Colonic mucosa (tissue), 4 donors: Measurements from ENCODE around the gene HCFC1R1. TPM values are rescaled to one million over a fixed set of nuclear protein-coding genes. Genes with fewer than 3 reads are reported as not detected.

Experiments
- DNase-seq: peaks from one replicate; pipeline ENCODE4 v3.0.0-alpha.2; 2020
- H3K27ac ChIP-seq: fragments of 200-600 bp; one replicate; pipeline ENCODE4 v1.8.0; 2021
- H3K27me3 ChIP-seq: fragments of 200-600 bp; one replicate; pipeline ENCODE4 v1.8.0; 2021
- H3K36me3 ChIP-seq: fragments of 200-600 bp; one replicate; pipeline ENCODE4 v1.8.0; 2021
- H3K4me1 ChIP-seq: fragments of 200-600 bp; one replicate; pipeline ENCODE4 v1.8.0; 2021; ENCODE audit warnings: mild to moderate bottlenecking
- H3K4me3 ChIP-seq: fragments of 200-600 bp; one replicate; pipeline ENCODE4 v1.8.0; 2021
- H3K9ac ChIP-seq, 2 donors: one replicate each; pipeline ENCODE4 v1.7.0; 2013; ENCODE audit warnings: control low read depth in 2 of 2, low read depth in 2 of 2, low read length in 2 of 2
- H3K9me3 ChIP-seq: fragments of 200-600 bp; one replicate; pipeline ENCODE4 v1.8.0; 2021
- CTCF ChIP-seq: fragments of 200-600 bp; IDR thresholded peaks from one replicate; pipeline ENCODE4 v1.8.0; 2022; ENCODE audit warnings: antibody characterized with exemption, mild to moderate bottlenecking
- intact Hi-C: fragments of 100-400 bp; cut with DNase I; formaldehyde crosslinking; loops from one replicate; pipeline ENCODE4 v1.14.1; 2022
- total RNA-seq, 2 donors: library from RNA; stranded (reverse); fragmentation: NEBNext Ultra II Directional in 1 of 2; extraction: Animal tissue kit (Norgen Biotek cat#: 25700) in 1 of 2; gene quantifications; one replicate each; pipeline ENCODE4 v1.2.1, GENCODE V29; 2021
- donor health status: healthy.
- donor health status: DM: no; HTN: no; CAD: no.
- donor health status: DM: no; HTN: no; CAD: no.

HCFC1R1 gene
- total RNA-seq, 2 donors from 2014 or later, result 28.7 to 30.0 TPM

GRCh38 chr16:3026609-3027488, 3.1 kb upstream of the HCFC1R1 start:
- Histone ChIP-seq H3K27me3 (peaks cover 4% of the 10 kb centered on the region), H3K9me3 (no peaks in the 10 kb centered on the region), H3K4me3 (no peak overlapping the region), H3K4me1 (peaks cover 21% of the 10 kb centered on the region), H3K9ac (no peak overlapping the region), H3K36me3 (no peaks in the 10 kb centered on the region), H3K27ac (no peak overlapping the region)
- no peak for TF ChIP-seq CTCF
- intact Hi-C loops, result no loop called here
- no peak for DNase-seq

DNA sequence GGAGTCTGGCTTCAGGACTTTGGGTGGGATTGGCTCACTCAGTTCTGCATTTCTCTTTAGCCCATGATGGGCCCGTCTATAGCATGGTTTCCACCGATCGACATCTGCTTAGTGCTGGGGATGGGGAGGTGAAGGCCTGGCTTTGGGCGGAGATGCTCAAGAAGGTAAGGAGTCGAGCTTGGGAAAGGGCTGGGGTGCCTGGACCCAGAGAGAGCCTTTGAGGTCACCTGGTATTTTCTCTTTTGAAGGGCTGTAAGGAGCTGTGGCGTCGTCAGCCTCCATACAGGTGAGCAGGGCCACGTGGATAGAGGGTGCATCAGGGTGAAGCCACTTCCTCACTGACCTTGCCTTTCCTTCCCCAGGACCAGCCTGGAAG, 2.2 kb upstream of the HCFC1R1 start:
- H3K9ac ChIP-seq, result no peak overlapping the region
- no peak for DNase-seq

GRCh38 chr16:3025032-3026002, 1.6 kb upstream of the HCFC1R1 start:
- TF ChIP-seq CTCF, result no peak
- Histone ChIP-seq H3K9me3 (no peaks in the 10 kb centered on the region), H3K36me3 (no peaks in the 10 kb centered on the region), H3K9ac (no peak overlapping the region), H3K4me3 (no peak overlapping the region), H3K27me3 (peaks cover 4% of the 10 kb centered on the region), H3K4me1 (peaks cover 26% of the 10 kb centered on the region), H3K27ac (no peak overlapping the region)
- intact Hi-C loops, result no loop called here
- DNase-seq, result no peak

More for the DNA sequence above, 2.2 kb upstream of the HCFC1R1 start:
- Histone ChIP-seq H3K27me3 (peaks cover 4% of the 10 kb centered on the region), H3K4me1 (peaks cover 26% of the 10 kb centered on the region), H3K27ac (no peak overlapping the region), H3K9me3 (no peaks in the 10 kb centered on the region), H3K4me3 (no peak overlapping the region), H3K36me3 (no peaks in the 10 kb centered on the region)
- intact Hi-C loops, result no loop called here
- no peak for TF ChIP-seq CTCF

DNA sequence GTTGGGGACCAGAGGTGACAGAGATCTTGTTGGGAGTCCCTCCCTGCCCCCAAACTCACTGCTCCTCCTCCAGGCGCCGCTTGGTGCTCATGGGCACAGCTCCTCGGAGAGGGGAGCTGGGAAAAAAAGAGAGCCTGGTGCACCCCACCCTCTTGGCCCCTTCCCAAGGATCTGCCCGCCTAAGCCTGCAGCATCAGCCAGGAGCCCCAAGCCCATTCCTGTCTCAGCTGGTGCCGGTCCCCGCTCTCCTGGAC, 400 bp downstream of the HCFC1R1 start:
- no peak for DNase-seq
- no peak for TF ChIP-seq CTCF
- H3K4me3 ChIP-seq, result peak overlapping the region; percentile 51
- peak overlapping the region; percentile 70 to 75 for H3K9ac ChIP-seq
- peak overlapping the region; percentile 96 for H3K27ac ChIP-seq
- H3K9me3 ChIP-seq, result no peaks in the 10 kb centered on the region
- peaks cover 22% of the 10 kb centered on the region for H3K4me1 ChIP-seq
- no peaks in the 10 kb centered on the region for H3K36me3 ChIP-seq
- H3K27me3 ChIP-seq, result no peaks in the 10 kb centered on the region
- intact Hi-C loops, result no loop called here

DNA sequence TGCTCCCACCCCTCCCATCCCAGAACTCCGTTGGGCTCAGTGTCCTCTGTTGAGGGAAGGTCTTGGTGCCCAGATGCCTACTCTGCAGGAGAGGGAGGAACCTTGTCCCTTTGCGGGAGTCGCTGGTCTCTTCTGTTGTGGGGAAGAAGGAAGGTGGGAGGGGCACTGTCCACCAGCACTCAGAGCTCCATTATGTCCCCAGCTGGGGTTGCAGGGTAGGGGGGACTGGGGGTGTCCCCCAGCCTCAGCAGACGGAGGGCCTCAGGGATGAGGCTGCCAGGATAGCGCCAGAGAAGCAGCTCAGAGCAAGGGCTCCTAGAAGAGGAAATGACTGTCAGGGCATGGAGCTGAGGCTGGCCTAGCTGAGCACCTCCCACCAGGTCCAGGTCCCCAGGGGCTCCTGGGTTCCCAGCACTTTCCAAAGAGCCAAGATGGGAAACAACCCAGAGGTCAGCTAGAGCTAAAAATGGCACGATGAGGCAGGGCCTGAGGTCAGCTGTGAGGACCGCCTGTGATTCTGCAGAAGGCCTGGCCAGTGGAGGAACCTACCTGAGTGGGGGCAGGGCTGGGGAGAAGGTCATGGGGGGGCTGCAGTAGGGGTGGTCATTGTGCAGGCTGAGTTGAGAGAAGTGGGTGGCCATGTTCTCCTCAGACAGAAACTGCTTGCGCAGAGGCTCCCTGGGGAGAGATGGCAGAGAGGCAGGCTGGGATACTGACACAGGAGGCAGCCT, 893 bp downstream of the HCFC1R1 start:
- H3K36me3 ChIP-seq, result no peaks in the 10 kb centered on the region
- H3K9ac ChIP-seq, result peak overlapping the region; percentile 70 to 75
- peaks cover 20% of the 10 kb centered on the region for H3K4me1 ChIP-seq
- DNase-seq, result no peak
- peak overlapping the region; percentile 51 for H3K4me3 ChIP-seq
- no peaks in the 10 kb centered on the region for H3K9me3 ChIP-seq
- peak overlapping the region; percentile 96 for H3K27ac ChIP-seq
- intact Hi-C loops, result no loop called here
- no peak for TF ChIP-seq CTCF
- no peaks in the 10 kb centered on the region for H3K27me3 ChIP-seq
